Stimulated activated CD4-positive, alpha-beta T cell treated with anti-CD3 and anti-CD28 coated beads, Interleukin-1b, Interleukin-23, amount 100 ng/mL, for 48 hours (primary cell): ENCODE data around the gene AVP.

Experiments
- DNase-seq: peaks from one replicate; pipeline ENCODE4 v3.0.0-alpha.2; 2020

AVP gene

DNA sequence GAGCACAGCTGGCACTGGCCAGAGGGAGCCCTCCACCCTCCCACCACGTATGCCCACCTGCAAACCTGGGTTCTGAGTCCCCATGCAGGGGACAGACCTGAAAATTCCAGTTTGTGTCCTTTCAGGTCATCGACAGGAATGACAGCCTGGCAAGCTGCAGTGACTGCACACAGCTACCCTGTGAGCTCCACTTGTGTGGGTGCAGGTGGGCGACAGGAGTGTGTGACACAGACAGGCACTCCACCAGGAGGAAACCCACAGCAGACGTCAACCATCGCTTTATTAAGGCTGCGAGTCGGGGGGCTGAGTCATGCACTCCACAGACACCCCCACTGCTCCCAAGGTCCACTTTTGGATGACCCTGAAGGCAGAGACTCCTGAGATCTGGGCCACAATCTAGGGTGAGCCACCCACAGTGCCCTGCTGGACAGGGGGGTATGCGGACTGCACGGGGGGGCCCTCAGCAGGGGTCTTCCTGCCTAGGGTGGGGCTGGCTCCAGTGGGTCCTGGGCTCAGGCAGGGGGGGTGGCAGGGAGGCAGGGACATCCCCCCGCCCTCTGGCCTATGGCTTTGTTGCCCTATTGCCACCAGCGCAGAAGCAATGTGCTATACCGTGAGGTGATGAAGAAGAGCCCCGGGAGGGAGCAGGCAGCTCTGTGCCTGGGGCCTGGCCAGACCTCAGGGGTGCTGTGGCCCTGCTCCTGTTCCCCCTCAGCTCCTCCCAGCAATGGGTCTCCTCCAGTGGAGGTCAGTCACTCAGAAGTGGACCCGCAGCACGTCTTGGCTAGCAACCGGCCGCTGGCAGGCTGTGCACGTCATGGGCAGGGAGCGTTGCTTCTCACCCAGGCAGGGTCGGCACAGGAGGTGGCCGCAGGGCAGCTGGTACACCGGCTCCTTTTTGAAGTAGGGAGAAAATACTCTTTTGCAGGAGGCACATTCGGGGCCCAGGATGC is 25.1 kb upstream of the AVP start:
- no peak for DNase-seq

DNA sequence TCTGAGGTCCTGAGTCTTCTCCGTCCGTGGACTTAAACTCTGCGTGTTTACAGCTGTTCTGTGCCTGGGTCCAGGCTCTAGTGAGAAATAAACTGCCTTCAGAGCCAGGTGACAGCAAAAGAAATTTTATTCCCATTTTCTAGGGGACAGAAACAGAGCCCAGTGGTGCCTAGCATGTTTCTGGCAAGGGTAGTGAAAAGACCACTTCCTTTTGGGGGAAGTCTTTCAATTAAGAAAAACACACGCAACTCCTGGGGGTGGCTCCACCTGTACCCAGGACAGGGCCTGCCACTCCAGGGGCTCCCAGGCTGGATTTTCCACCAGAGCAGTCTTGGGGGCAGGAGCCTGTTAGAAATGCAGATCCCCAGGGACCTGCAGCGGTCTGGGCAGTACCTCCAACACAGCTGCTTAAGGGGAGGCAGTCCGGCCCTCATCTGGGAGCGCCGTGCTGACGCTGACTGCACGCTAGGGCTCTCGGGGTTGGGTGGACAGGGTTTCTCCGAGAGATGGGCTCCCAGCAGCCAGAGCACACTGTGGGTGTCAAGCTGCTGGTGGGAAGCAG is 23.0 kb upstream of the AVP start:
- no peak for DNase-seq

DNA sequence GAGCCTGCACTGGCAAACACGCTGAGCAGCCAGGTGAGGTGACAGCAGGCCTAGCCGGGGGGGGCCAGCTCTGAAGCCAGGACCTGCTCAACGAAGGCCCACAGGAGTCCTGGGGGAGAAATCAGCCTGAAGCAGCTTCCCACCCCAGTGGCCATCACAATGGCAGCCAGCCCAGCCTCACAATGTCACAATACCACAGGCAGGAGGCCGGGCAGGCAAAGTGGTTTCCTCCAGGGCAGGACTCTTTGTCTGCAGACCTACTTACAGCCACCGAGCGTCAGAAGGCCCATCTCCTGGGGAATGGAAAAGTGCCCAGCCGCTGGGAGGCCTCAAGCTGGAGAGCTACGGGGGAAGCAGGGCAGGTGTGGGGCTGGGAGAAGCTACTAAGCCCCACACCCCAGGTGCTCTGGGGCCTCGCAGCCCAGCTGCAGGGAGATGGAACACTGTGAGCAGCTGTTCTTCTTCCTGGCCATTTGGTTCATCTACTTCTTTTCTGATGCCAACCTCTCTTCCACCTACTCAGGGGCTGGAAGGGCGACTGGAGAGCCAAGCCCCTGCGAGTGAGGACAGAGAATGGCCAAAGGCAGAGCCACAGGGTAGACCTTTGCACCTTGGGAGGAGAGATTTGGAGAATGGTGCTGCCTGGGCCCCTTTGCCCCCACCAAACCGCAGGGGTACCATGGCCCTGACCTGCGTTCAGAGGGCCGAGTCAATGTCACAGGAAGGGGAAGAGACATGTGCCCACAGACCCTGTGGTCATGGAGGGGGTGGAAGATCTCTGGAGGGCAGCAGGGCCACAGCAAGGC is 22.3 kb upstream of the AVP start:
- DNase-seq, result no peak

DNA sequence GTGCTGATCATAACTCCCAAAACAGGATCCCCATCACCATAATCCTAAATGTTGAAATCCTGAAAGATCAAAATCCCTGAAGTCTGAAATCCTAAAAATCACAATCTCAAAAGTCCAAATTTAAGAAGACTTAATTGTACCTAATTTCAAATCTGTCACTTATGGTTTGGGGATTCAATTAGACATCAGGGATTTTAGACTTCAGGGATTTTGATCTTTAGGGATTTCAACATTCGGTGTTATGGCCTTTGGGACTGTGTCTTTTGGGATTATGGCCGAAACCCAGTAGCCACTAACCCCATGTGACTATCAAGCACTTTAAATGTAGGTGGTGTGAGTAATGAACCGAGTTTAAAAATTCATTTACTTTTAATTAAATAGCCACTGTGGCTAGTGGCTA is 21.7 kb upstream of the AVP start:
- no peak for DNase-seq

DNA sequence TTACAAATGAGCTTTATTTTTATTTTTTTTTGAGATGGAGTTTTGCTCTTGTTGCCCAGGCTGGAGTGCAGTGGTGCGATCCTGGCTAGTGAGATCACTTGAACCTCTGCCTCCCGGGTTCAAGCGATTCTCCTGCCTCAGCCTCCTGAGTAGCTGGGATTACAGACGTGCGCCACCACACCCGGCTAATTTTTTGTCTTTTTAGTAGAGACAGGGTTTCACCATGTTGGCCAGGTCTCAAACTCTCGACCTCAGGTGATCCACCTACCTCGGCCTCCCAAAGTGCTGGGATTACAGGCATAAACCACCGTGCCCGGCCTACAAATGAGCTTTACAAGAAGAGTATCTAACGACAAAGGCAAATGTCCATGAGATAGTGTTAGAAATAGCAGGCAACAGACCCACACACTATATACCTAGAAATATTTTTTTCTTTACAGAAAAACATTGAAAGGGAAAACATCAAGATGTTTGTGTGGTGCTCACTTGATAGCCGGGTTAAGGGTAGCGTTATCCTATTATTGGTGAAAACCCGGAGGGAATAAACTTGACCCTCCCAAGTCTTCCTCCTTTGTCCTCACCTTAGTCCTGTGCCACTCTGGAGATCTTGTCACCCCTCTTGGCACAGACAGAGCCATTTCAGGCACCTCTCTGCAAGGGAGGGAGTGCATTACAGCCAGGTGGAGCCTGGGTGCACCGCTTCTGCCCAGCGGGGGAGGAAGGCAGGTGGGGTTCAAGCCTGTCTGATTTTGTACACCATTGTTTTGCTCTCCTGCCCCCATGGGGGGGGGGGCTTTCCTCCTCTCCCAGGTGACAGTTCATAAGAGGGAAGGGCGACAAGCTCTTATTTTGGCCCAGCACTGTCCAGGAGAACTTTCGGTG is 21.0 kb upstream of the AVP start:
- DNase-seq, result no peak

DNA sequence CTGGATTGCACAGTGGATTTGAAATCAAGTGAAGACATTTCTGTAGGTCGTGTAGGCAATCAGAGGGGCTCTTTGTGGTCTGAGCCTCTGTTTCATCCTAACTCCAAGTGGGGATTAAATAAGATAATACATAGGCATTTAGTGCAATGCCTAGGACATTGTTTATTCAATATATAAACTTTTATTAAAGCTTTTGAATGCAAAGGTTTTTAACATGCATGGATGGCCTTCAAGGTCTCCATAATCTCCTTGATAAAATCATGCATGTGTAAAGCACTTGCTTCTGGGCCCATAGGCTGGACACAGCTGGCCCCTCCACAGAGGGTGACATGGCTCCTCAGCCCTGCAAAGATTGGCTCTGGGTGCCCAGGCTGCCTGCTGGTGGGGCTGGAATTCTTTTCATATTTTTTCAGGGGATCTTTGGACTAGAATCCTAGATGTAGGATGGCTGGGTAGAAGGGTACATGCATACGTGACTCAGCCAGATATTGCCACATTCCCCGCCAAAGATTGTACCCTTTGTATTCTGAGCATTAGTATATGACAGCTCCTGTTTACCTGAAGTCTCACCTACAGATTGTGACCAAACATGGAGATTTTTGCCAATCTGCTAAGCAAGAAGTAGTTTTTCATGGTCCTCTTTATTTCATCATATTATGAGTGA is 19.0 kb upstream of the AVP start:
- DNase-seq, result no peak

DNA sequence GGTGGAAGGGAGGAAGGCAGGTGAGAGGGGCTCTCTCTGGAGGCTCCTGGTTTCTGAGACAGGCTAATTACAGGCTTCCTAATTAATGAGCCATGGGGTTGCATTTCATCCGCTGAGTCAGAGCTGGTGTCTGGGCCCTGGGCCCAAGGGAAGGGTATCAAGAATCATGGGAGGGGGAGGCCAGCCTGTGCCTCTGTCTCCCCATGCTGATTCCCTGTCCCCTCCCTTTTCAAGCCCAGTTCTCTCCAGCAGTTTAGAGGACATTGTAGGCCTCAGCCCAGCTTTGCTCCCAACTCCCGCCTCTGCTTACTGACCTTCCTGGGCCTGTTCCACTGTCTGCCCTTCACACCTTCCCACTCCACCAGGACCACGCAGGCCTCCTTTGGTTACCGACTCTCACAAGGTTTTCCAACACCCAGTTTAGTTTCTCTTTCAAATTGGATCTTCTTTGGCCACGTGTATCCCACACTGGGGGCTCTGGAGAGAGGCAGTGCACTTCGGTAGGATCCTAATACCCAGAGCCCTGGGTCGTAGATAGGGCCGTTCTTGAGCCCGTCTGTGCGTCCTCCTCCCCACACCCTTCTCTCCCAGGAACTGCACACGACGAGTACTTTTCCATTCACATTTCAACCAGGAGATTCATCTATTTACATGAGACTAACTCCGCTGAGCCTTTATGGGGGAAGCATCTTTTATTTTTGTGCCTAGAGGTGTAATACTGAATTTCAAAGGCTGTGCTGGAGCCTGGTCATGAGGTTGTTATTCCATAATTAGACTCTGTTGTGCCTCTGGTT is 18.2 kb upstream of the AVP start:
- DNase-seq, result no peak

DNA sequence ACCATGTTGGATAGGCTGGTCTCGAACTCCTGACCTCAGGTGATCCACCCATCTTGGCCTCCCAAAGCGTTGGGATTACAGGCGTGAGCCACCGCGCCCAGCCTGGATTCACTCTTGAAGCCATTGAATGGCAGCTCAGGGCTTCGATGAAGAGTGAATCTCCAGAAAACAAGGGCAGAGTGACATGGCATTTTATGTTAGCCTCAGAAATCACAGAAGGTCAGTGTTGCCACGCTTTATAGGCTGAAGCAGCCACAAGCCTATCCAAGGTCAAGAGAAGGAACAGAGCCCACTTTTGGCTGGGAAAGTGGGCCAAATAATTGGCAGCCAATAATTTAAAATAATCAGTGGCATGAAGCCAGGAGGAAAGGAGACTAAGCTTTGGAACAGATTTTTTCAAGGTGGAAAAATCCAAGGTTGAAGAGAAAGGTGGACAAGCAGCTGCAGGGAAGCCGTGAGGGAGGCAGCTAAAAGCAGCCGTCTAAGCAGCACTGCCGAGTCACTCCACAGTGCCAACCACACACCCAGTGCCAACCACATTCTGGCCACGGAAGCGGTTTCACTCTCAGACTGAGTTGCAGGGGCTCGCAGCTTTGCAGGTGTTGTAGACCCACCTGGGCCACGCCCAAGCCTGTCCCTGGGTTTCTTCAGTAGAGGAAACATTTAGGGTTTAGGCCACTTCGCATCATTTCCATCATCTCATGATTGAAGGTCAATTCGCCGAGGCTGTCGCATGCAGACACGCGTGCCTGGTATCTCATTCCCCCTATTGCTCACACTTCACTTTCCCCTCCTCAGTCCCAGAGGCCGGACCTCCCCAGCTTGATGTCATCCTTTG is 17.4 kb upstream of the AVP start:
- DNase-seq, result peak; percentile 77

DNA sequence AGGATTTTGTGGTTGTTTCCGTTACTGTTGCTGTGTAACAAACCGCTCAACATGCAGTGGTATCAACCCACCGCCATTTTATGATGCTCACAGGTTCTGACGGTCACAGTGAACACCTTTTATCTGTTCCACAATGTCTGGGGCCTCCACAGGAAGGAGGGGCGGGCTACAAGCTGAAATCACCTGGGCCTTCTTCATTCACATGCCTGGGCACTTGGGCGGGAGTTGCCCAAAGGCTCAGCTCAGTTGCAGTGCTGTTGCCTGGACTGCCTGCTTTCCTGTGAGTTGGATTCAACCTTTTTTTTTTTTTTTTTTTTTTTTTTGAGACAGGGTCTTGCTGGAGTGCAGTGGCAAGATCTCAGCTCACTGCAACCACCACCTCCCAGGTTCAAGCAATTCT is 16.7 kb upstream of the AVP start:
- no peak for DNase-seq

DNA sequence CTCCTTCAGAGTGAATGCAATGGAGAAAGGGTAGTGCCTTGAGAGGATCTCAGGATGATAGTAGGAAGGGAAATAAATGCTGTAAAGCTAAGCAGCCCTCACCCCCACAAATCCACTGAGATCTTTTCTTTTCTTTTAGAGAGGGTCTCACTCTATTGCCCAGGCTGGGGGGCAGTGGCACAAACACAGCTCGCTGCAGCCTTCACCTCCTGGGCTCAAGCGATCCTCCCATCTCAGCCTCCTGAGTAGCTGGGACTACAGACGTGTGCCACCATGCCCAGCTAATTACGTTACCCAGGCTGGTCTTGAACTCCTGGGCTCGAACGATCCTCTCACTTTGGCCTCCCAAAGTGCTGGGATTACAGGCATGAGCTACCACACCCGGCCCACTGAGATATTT is 16.0 kb upstream of the AVP start:
- no peak for DNase-seq

DNA sequence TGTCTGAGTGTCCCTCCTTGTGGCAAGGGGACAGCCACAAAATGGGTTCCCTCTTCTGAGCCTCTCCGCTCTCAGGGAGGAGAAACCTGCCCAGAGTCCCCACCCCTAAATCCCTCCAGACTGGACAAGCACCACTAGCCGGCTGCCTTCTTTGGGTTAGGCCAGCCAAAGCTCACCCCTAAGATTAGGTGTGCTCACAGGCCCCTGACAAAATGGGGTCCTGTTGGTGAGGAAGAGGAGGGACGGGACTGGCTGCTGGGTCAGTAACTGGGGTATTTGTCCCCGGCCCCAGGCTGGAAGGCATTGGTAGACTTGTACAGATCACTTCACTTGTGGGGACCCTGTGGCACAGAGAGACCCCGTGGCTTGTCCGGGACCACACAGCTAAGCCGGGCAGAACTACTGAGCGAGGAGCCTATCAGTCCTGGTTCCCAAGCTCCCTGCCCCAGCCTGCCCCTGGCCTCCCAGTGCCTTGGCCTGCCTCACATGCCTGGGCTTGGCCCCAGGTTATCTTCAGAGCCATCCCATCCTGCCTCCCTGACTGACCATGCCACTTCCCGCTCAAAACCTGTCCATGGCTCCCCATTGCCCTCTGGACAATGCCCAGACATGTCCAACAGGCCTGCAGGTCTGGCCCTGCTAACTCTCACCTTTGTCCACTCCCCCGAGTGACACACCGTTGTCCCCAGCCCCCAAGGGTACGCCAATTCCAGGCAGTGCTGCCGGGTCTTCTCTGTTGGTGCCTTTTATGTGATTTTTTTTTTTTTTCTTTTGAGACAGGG is 10.5 kb upstream of the AVP start:
- DNase-seq, result no peak

DNA sequence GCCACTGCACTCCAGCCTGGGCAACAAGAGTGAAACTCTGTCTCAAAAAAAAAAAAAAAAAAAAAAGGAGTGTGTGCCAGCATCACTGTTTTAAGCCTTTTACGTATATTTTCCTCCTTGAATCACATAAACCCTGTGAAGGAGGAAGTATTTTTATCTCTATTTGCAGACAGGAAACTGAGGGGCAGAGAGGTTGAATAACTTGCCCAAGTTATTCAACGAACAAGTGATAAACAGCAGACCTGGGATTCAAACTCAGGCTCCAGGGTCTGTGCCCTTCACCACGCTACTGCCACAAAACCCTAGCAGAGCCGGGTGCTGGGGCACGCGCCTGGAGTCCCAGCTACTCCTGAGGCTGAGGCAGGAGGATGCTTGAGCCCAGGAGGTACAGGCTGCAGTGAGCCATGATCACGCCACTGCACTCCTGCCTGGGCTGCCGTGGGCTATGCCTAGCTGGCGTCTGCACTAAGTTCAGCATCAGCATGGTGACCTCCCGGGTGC is 9.4 kb upstream of the AVP start:
- no peak for DNase-seq

DNA sequence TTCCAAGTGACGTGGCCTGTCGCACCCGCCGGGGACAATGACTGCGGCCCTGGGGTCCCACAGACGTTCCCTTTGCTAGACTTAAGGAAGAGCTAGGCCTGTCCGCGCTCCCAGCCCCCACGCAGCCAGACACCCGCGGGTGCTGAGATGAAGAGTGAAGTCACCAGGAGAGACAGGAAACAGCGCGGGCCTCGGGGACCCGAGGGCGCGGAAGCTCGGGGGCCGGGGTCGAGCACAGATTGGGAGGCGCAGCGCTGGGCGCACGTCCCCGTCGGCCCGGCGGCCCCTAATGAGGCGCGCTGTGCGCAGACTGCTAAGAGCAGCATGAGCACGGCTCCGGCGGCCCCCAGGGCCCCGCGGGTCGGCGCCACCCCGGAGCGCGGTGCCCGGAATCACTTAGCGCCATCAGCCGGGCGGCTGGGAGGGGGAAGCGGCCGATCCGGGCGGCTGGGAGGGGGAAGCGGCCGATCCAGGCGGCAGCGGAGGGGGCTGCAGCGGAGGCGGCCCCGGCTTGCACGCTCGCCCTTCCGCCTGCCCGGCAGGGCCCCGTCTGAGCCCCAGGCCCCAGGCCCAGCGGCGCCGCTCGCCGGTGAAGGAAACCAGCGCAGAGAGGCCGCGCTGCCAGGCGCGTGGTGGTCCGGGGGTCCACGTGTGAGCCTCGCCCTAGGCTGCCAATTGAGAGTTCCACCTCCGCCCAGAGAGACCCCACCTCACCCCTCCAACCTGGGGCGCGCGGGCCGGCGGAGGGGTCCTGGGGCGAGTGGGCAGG is 8.3 kb upstream of the AVP start:
- peak; percentile 57 for DNase-seq

DNA sequence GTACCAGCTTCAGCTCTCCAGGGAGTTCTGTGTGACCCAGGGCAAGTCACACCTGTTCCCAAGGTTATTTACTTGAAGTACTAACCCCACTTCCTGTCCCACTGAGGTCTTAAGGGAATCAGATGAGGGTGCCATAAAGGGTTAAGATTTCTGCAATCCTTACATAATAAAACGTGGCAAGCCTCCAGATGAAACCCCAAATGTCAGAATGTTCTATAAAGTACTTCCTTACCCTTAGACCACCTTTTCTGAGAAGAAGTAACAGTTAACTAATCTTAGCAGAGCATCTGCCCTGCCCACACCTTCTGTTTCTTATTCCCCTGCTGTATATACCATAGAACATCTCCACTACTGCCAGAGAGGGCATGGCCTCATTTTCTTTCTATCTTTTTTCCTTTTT is 6.0 kb upstream of the AVP start:
- no peak for DNase-seq

DNA sequence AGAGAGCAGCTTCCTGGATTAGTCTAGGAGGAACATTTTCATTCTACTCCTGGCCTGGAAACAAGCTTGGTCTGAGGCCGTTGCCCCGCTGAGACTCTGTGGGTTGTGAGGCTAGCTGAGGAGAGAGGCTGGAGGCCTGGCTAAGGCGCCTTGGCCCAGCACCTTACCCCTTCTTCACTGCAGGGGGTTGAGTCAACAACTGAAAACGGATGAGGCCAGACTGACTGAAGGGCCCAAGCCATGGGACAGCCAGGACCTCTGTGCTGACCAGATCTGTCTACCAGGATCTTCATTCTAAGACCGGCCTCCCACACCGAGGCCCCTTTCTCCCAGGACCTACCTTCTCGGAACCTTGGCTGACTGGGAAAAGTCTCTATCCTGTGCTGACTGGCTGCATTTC is 3.5 kb upstream of the AVP start:
- DNase-seq, result no peak

DNA sequence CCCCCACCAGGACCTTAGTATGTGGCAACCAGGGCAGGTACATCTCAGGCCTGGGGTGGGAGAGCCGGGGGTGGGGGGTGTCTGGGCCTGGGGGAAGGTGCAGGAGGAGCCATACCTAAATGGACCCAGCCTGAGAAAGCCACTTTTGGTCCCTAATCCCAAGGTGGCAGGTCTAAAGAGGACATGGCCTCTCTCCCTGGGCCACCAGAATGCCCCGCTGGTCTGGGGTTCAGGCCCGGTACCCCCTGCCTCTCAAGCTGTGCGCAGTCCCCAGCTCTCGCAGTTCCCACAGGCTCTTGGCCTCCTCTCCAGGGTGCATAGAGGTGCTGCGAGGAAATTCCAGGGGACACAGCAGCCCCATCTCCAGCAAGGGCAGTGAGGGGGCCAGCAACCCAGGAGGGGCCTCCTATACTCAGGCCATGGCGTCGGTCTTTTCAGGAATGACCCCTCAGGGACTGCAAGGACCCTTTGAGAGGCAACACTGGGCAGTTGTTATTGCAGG is 1.1 kb upstream of the AVP start:
- DNase-seq, result no peak

DNA sequence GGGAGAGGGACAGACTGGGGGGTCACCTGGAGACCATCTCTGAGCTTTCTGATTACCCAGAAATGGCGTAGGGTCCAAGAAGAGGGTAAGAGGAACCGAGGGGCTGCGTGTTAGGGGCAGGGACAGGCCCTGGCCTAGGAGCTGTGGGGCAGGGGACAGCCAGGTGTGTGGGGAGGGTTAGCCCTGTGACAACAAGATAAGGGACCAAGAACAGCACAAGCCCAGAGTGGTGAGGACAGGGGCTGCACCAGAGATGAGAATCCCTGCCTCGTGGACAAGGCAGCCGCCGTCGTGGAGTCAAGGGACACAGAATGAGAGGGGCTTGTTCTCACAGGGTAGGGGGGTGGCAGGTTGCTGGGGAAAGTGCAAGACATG is 449 bp upstream of the AVP start:
- no peak for DNase-seq
